HepG2 (cell line): ENCODE measurements around the gene SPATC1L. TPM values are rescaled to one million over a fixed set of nuclear protein-coding genes. Genes with fewer than 3 reads are reported as not detected.

Experiments used
- BCL6 ChIP-seq: IDR thresholded peaks from 2 replicates; pipeline ENCODE4 v1.6.1; 2016; ENCODE audit warnings: missing genetic modification reagents, missing compliant biosample characterization
- CAMTA2 ChIP-seq: sonication (generic); formaldehyde crosslinking; IDR thresholded peaks from 2 replicates; pipeline ENCODE4 v1.4.0; 2020; ENCODE audit warnings: mild to moderate bottlenecking, missing genetic modification reagents, borderline replicate concordance
- HMGXB3 ChIP-seq: sonication (generic); formaldehyde crosslinking; IDR thresholded peaks from 2 replicates; pipeline ENCODE4 v1.4.0; 2020; ENCODE audit warnings: missing genetic modification reagents, borderline replicate concordance
- NRL ChIP-seq: sonication (generic); formaldehyde crosslinking; IDR thresholded peaks from 2 replicates; pipeline ENCODE4 v1.5.0; 2020; ENCODE audit warnings: missing genetic modification reagents, mild to moderate bottlenecking, moderate library complexity, borderline replicate concordance
- SNAPC2 ChIP-seq: sonication (generic); formaldehyde crosslinking; IDR thresholded peaks from 2 replicates; pipeline ENCODE4 v1.8.1; 2022; ENCODE audit warnings: mild to moderate bottlenecking, missing genetic modification reagents
- SOX6 ChIP-seq, 2 experiments: fragments of 450-650 bp in 1 of 2; sonication (generic) in 1 of 2; formaldehyde crosslinking in 1 of 2; IDR thresholded peaks; 2 replicates each; pipeline versions ENCODE4 v1.4.0 to v1.6.1; 2017 to 2020; ENCODE audit warnings: antibody characterized with exemption in 1 of 2, mild to moderate bottlenecking in 1 of 2, missing genetic modification reagents in 1 of 2
- TSC22D2 ChIP-seq: sonication (generic); formaldehyde crosslinking; IDR thresholded peaks from 2 replicates; pipeline ENCODE4 v1.5.1; 2020; ENCODE audit warnings: missing genetic modification reagents, mild to moderate bottlenecking, borderline replicate concordance
- ZEB1 ChIP-seq: IDR thresholded peaks from 2 replicates; pipeline ENCODE4 v1.6.1; 2012; ENCODE audit warnings: mild to moderate bottlenecking, low read depth, inconsistent platforms; ENCODE audit not compliant: insufficient replicate concordance
- polyA plus RNA-seq, 8 experiments: library from polyadenylated mRNA; depleted of rRNA in 3 of 8; stranded (reverse) in 7 of 8; unstranded in 1 of 8; fragments of >200 nt; fragmentation: Illumina TruSeq in 4 of 8; extraction: Trizol in 4 of 8; gene quantifications; 2 replicates each; pipeline versions ENCODE4 v1.2.1 to v1.2.3, GENCODE V29; 2011 to 2016; ENCODE audit warnings: low read depth in 4 of 8, missing spikeins in 1 of 8, mixed read lengths in 1 of 8; ENCODE audit not compliant: insufficient read depth in 1 of 8
- total RNA-seq, 5 experiments: library from RNA; depleted of rRNA; stranded (reverse); fragments of >200 nt; fragmentation: Illumina TruSeq; extraction: Trizol; gene quantifications; 2 replicates each; pipeline ENCODE4 v1.2.3, GENCODE V29; 2016; ENCODE audit warnings: low read depth in 1 of 5
- TF ChIP-seq, protein P1 (sequence below): sonication (generic); formaldehyde crosslinking; IDR thresholded peaks from 2 replicates; pipeline ENCODE4 v1.8.0; 2023; ENCODE audit warnings: mild to moderate bottlenecking, missing genetic modification reagents

Gene SPATC1L
- total and polyA plus RNA-seq, 2 of the 13 experiments (the other 11 are each of a cell fraction or from before 2014, with no cell fraction given) = 1.4 to 3.3 TPM

DNA sequence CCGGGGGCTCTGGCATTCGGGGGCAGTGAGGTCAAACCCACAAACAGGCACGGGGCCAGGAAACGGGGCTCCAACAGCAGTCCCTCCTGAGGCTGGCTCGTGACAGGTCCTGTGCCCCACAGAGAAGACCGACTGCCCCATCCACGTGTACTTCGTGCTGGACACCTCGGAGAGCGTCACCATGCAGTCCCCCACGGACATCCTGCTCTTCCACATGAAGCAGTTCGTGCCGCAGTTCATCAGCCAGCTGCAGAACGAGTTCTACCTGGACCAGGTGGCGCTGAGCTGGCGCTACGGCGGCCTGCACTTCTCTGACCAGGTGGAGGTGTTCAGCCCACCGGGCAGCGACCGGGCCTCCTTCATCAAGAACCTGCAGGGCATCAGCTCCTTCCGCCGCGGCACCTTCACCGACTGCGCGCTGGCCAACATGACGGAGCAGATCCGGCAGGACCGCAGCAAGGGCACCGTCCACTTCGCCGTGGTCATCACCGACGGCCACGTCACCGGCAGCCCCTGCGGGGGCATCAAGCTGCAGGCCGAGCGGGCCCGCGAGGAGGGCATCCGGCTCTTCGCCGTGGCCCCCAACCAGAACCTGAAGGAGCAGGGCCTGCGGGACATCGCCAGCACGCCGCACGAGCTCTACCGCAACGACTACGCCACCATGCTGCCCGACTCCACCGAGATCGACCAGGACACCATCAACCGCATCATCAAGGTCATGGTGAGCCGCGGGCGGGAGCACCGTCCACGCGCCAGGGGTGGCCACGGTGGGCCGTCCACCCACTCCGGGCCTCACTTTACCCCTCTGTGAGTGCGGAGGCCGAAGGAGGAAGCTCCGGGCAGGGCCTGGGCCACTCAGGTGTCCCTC is 72.2 kb downstream of the SPATC1L start (continued):
- TF ChIP-seq, protein P1, sequence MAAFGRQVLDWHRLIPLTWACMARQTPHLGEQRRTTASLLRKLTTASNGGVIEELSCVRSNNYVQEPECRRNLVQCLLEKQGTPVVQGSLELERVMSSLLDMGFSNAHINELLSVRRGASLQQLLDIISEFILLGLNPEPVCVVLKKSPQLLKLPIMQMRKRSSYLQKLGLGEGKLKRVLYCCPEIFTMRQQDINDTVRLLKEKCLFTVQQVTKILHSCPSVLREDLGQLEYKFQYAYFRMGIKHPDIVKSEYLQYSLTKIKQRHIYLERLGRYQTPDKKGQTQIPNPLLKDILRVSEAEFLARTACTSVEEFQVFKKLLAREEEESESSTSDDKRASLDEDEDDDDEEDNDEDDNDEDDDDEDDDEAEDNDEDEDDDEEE = no peak
- no peak for TF ChIP-seq CAMTA2 (CRISPR knock-in tag)
- no peak for TF ChIP-seq BCL6 (CRISPR knock-in tag)
- no peak for TF ChIP-seq HMGXB3 (CRISPR knock-in tag)
- TF ChIP-seq ZEB1 = no peak
- TF ChIP-seq SNAPC2 (CRISPR knock-in tag) = no peak
- no peak for TF ChIP-seq NRL (CRISPR knock-in tag)
- TF ChIP-seq TSC22D2 (CRISPR knock-in tag) = no peak
- no peak for TF ChIP-seq SOX6 (IDR thresholded peaks at IDR 0.05)
- TF ChIP-seq SOX6 (CRISPR knock-in tag; IDR thresholded peaks at IDR 0.05) = no peak
